HuH-7 (cell line): ENCODE data around the gene TCF12.
"Not testable (repeated sequence)": the region's sequence is repeated elsewhere in the genome, so short reads cannot be mapped to it uniquely, and the experiment has no call there.

Experiments used
- DNase-seq: peaks from one replicate; pipeline ENCODE4 v3.0.0; 2011; ENCODE audit warnings: low spot score

TCF12 gene

DNA sequence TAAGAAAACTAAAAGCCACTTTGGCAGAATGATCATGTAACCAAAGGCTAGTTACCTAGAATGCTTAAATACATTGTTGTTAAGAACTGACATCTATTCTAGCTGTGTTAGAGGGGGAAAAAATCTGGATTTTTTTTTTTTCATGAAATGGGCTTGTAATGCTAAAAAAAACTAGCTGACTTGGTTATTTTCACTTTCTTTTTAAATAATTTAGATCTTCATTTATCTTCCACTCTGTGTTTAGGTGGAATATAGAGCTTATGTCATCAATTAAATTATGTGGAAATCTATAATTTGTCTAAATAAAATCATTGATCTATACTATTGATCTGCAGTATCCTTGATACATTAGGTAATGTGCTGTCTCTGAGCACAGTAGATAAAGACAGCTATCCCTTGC is 217.4 kb downstream of the TCF12 start:
- DNase-seq, result no peak

GRCh38 chr15:57138349-57138788 is 219.9 kb downstream of the TCF12 start:
- peak; percentile 46 for DNase-seq

DNA sequence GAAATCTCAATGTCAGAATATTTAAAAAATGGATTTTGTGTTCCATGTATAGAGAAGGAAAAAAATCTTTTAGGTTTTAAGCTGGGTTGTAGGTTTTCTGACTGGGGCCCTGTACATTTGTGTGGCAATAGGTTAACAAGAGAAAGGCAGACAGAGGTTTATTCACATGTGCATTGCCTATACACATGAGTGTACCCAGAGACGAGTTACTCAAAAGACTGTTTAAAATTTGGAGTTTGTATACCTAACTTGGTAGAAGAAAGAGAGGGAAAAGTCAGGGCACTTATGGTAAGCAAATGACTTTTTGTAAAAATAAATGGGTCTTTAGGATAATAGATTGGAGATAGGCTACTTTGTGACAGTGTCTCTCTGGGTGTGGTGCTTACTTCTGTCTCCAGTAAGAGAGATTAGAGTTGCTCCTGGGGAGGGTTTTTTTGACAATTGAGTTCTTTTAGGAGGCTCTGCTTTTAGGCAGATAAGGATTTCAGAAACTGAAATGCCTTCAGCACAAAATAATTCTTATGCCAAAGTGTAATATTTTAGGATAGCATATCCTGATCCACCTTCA is 225.2 kb downstream of the TCF12 start:
- no peak for DNase-seq

GRCh38 chr15:57144448-57144847 is 226.0 kb downstream of the TCF12 start:
- DNase-seq, result no peak

GRCh38 chr15:57146506-57147201 is 228.2 kb downstream of the TCF12 start:
- peak; percentile 6 for DNase-seq

- DNase-seq, result no peak
These were observed 229.2 kb downstream of the TCF12 start for GRCh38 chr15:57147621-57148020.

DNA sequence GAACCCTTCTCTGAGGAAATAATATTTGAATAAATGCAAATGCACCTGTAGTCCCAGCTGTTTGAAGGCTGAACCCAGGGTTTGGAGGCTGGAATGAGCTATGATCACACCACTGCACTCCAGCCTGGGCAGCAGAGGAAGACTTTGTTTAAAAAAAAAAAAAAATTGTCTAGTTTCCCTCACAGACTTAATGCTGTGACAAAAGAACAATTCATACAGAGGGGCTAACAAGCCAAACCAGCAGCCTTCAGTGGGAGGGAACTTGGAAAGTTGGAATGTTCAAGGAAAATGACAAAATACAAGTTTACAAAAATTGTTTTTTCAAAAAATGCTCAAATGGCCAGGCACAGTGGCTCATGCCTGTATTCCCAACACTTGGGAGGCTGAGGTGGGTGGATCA is 229.8 kb downstream of the TCF12 start:
- DNase-seq, result no peak

DNA sequence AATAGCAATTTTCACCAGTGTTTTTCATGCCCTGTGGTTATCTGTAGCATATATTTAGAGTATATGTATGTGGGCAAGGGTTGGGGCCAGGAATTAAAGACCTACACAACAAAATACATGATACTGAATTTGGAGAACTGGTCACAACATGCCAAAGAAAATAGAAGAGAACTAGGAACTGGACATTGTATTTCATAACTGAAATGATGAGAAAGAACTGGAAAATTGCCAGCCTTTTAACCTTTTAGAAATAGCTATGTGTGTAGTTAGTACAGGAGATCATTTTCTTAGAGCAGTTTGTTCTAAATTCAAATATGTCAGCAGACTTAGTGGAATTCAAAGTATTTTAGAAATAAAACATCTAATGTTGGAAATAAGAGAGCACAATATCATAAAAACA is 230.8 kb downstream of the TCF12 start:
- no peak for DNase-seq

DNA sequence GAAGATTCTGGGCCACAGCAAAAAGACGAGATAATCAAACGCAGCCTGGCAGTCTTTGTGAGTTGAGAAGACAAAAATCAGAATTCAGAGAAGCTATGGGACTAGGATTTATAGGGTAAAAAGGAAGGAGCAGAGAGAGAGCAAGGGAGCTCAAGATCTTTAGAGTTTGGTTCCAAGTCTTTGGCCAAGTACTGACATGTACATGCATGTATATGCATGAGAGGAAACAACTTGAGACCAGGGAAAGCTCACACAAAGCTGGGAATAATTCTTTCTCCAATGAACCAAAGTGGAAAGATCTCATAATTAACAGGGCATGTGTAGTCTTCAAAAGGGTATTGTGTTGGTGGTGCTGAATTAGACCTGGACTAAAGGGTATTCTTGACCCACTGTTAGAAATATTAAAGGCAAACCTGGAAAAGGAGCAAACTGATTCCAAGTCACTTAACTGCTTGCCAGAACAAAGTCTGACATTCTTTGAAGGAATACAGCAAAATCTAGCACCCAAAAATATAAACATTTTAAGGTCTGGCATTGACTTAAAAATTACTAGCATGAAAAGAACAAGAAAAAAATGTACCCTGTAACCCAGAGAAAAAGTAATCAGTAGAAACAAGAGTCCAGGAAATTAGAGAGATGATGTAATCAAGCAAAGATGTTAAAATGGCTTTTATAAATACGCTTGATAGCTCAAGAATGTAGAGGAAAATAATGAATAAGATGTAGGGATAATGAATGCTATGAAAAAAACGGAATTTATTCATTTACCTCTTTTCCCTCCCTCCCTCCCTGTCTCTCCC is 231.8 kb downstream of the TCF12 start:
- DNase-seq, result no peak

DNA sequence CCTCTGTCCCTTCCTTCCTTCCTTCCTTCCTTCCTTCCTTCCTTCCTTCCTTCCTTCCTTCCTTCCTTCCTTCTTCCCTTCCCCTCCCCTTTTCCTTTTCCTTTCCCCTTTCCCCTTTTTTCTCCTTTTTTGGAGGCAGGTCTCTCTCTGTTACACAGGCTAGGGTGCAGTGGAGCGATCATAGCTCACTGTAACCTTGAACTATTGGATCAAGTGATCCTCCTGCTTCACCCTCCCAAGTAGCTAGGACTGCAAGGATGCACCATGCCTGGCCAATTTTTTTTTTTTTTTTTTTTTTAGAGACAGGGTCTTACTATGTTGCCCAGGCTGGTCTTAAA is 232.4 kb downstream of the TCF12 start:
- not testable (repeated sequence) for DNase-seq

GRCh38 chr15:57152133-57152532 is 233.7 kb downstream of the TCF12 start:
- DNase-seq, result no peak

- no peak for DNase-seq
These were observed 234.5 kb downstream of the TCF12 start for GRCh38 chr15:57152666-57153539.

DNA sequence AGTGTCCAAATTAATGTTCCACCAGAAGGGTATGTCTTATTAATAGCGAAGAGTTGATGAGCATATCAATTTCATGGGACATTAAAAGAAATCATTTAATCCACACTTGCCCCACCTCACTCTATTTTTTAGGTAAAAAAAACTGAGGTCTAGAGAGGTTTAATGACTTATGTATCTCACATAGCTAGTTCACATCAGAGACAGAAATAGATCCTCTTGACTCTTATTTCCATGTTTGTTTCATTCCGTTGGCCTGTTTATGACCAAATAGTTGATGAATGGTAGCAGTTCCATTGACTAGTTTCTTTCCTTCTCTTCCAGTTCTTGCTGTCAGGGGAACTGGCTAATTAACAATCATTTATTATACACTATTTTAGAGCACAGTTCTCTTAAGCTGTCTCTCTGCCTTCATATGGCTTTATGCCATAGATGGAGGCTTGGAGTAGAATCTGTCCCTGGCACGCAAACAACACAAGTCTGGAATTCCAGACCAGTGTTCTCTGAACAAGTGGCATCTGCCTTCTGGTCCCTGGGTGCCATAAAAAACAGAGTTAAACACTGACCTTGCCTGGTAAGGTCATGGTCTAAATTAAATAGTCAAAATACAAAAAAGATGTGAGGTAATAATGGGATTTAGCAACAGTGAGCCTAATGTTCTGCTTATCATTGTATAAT is 237.9 kb downstream of the TCF12 start:
- no peak for DNase-seq

DNA sequence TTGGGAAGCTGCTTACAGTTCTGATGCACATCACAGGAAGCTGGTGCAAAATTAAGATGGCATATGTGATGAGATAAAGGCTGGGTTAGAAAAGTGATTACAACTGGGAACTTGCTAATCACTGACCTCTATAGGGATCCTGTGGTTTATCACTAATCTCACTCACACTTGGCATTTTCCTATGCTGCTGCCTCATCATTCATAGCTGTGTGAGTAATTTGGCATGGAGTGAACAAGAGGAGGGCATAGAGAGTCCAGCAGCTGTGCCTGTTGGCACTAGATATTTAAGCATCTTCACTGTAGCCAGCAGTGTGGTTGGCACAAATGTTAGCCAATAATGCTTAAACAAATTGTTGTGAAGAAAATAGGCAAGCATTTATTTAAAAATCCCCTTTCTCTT is 240.1 kb downstream of the TCF12 start:
- no peak for DNase-seq

- no peak for DNase-seq
These were observed 240.7 kb downstream of the TCF12 start for GRCh38 chr15:57158997-57159668.

DNA sequence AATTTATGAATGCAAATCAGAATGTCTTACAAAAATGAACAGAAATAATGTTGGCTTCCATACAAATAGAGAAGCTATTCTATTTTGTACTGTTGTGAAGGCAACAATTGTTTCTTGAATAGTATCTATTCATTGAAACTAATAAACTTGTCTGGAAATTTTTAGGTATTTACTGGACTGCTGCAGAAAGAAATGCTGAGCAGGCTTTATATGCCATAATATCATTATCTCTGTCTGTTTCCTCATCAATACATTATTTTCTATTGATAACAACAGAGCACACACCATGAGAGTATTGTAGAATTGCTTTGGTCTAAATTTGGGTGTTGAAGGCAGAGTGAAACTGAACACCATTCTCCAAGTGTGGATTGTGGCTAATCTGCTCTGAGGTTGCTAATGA is 241.3 kb downstream of the TCF12 start:
- DNase-seq, result no peak

DNA sequence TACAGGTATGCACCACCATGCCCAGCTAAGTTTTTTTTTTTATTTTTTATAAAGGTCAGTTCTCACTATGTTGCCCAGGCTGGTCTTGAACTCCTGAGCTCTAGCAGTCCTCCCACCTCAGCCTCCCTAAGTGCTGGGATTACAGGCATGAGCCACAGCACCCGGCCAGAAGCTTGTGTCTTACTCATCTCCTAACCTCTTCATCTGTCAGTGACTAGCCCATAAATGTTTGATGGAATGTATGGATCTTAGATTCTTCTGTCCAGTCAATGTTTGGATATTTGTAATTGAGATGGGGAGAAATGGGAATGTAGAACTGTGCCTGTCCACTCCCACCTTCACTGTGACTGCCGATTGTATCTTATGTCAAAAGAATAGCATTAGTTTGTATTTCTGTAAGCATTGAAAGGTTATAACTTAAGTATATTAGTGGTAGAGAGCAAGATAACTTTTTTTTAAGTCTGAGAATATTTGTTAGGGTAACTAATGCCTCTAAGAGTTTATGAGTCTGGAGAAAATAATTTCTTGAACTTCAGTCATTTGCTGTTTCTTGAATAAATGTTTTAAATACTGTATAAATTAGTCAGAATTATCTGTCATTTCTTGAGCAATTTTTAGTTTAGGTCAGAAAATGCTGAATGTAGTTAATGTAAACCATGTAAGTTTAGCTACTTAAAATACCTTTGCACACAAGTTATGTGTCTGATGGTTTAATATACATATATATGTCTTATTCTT is 242.5 kb downstream of the TCF12 start:
- DNase-seq, result no peak

DNA sequence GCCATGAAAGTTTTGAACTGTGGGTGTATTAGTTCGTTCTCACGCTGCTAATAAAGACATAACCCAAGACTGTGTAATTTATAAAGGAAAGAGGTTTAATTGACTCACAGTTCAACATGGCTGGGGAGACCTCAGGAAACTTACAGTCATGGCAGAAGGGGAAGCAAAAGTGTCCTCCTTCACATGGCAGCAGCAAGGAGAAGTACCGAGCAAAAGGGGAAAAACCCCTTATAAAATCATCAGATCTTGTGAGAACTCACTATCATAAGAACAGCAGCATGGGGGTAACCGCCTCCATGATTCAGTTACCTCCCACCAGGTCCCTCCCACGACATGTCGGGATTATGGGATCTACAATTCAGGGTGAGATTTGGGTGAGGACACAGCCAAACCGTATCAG is 245.8 kb downstream of the TCF12 start:
- not testable (repeated sequence) for DNase-seq

DNA sequence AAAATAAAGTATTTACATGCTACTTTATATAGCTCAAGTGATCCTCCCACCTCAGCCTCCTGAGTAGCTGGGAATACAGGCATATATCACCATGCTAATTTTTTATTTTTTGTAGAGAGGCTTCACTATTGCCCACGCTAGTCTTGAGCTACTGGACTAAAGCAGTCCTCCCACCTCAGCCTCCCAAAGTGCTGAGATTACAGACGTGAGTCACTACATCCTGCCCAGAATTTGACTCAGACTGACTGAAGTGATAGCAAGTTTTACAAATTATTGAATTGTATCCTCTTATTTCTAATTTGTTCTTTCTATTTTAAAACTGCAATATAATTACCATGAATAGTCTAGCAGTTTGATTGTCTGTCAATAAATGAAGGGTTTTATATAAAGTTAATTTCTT is 247.5 kb downstream of the TCF12 start:
- DNase-seq, result no peak

- DNase-seq, result no peak
These were observed 249.5 kb downstream of the TCF12 start for GRCh38 chr15:57167821-57168395.
